Temporal lobe (tissue), 1 donor: ENCODE measurements around the gene WASHC2A. TPM values are rescaled to one million over a fixed set of nuclear protein-coding genes. Genes with fewer than 3 reads are reported as not detected.

ENCODE experiments used
- total RNA-seq: library from RNA; depleted of rRNA; stranded (reverse); fragments of >200 nt; gene quantifications from one replicate; pipeline ENCODE4 v1.2.3, GENCODE V29; 2014

The WASHC2A gene
- total RNA-seq, 1 donor from 2014 or later, result 40.3 TPM

Other genes with a start within 250 kb of the WASHC2A start
- gene PARG, start 125.9 kb upstream of the WASHC2A start, total RNA-seq, result 88.5 TPM
- 15.0 TPM for gene TIMM23B, start 125.9 kb upstream of the WASHC2A start, total RNA-seq
- 4.2 TPM for gene AGAP6, start 79.5 kb upstream of the WASHC2A start, total RNA-seq
- 2.2 TPM for gene ASAH2, start 183.6 kb downstream of the WASHC2A start, total RNA-seq